AG04449 (cell line): ENCODE measurements around the gene PARP8.
A peak's percentile ranks its signal among the peaks of the same experiment; 100 is the strongest.
"Not testable (repeated sequence)": the region's sequence is repeated elsewhere in the genome, so short reads cannot be mapped to it uniquely, and the experiment has no call there.

ENCODE experiments used
- CTCF ChIA-PET: fragments of 350-600 bp; formaldehyde crosslinking; extraction: SDS; loops from one replicate; lab custom pipeline; 2021; ENCODE audit warnings: antibody characterized with exemption; lab: Yijun Ruan, JAX
- POLR2A ChIA-PET: fragments of 400-600, 350-600 bp; formaldehyde crosslinking; extraction: SDS; loops from one replicate; lab custom pipeline; 2020; ENCODE audit warnings: antibody characterized with exemption, inconsistent platforms; lab: Yijun Ruan, JAX
- DNase-seq: peaks from one replicate; pipeline ENCODE4 v3.0.0-alpha.2; 2010; ENCODE audit warnings: low read depth, low spot score
- H3K4me3 ChIP-seq: 2 replicates; pipeline ENCODE4 v1.5.1; 2011; ENCODE audit warnings: low read depth, mild to moderate bottlenecking, control low read depth, low read length
- CTCF ChIP-seq: IDR thresholded peaks from one replicate; pipeline ENCODE4 v1.5.1; 2011; ENCODE audit warnings: mild to moderate bottlenecking, moderate library complexity, low read length, control low read depth, inconsistent platforms; ENCODE audit not compliant: insufficient read depth; ENCODE audit errors: missing control alignments

PARP8 gene

GRCh38 chr5:50655067-50655809 lies 11.2 kb upstream of the PARP8 start:
- POLR2A ChIA-PET = no interaction called here
- CTCF ChIA-PET = no interaction called here
- no peak for TF ChIP-seq CTCF
- DNase-seq = no peak
- H3K4me3 ChIP-seq = no peak overlapping the region

GRCh38 chr5:50655810-50656205 lies 10.6 kb upstream of the PARP8 start:
- TF ChIP-seq CTCF = no peak
- CTCF ChIA-PET = no interaction called here
- no peak overlapping the region for H3K4me3 ChIP-seq
- POLR2A ChIA-PET = no interaction called here
- no peak for DNase-seq

- ChIA-PET POLR2A (no interaction called here), CTCF (no interaction called here)
- no peak for TF ChIP-seq CTCF
- DNase-seq = no peak
- no peak overlapping the region for H3K4me3 ChIP-seq
These were observed 9.4 kb upstream of the PARP8 start for GRCh38 chr5:50657044-50657443.

GRCh38 chr5:50658246-50658645 lies 8.2 kb upstream of the PARP8 start:
- no peak overlapping the region for H3K4me3 ChIP-seq
- POLR2A ChIA-PET = no interaction called here
- TF ChIP-seq CTCF = no peak
- DNase-seq = no peak
- CTCF ChIA-PET = no interaction called here

- CTCF ChIA-PET = no interaction called here
- TF ChIP-seq CTCF = no peak
- no peak for DNase-seq
- POLR2A ChIA-PET = no interaction called here
- H3K4me3 ChIP-seq = no peak overlapping the region
These were observed 2.8 kb upstream of the PARP8 start for GRCh38 chr5:50663636-50664035.

GRCh38 chr5:50665091-50665490 lies 1.3 kb upstream of the PARP8 start:
- POLR2A ChIA-PET = no interaction called here
- CTCF ChIA-PET = no interaction called here
- TF ChIP-seq CTCF = no peak
- no peak overlapping the region for H3K4me3 ChIP-seq
- no peak for DNase-seq

- DNase-seq, CTCF ChIA-PET: not testable (repeated sequence)
- H3K4me3 ChIP-seq = peak overlapping the region; percentile 86
- POLR2A ChIA-PET = interaction anchor here (1.0 to 1.3 kb wide), 2 partner anchors 22 to 70 kb away, joined by 3 read pairs; no protein-coding TSS in a partner anchor
These were observed 655 bp upstream of the PARP8 start for GRCh38 chr5:50665761-50666202.
